ENCODE measurements around the gene LDHB.

GRCh38 chr12:21677622-21678277, 20.1 kb upstream of the LDHB start:
- no peak for TF ChIP-seq YY1 (IDR thresholded peaks at IDR 0.05; ENCODE audit: low read depth)
- TF ChIP-seq MAX (IDR thresholded peaks at IDR 0.05): no peak
- TF ChIP-seq ZBTB7A (IDR thresholded peaks at IDR 0.05; ENCODE audit: low read depth): no peak
- no peak for TF ChIP-seq EP300 (IDR thresholded peaks at IDR 0.05; ENCODE audit: borderline replicate concordance)
- no peak for TF ChIP-seq RAD21 (IDR thresholded peaks at IDR 0.05; ENCODE audit: low read depth)
- TF ChIP-seq TAF1 (IDR thresholded peaks at IDR 0.05; ENCODE audit: low read depth): no peak
- no peak for TF ChIP-seq EGR1 (IDR thresholded peaks at IDR 0.05)
